ENCODE data around the gene NTRK2. TPM values are rescaled to one million over a fixed set of nuclear protein-coding genes. Genes with fewer than 3 reads are reported as not detected.
A peak's percentile ranks its signal among the peaks of the same experiment; 100 is the strongest.

The NTRK2 gene
- total and polyA plus RNA-seq, 7 donors = 0.46 to 3.0 (median 2.1) TPM

DNA sequence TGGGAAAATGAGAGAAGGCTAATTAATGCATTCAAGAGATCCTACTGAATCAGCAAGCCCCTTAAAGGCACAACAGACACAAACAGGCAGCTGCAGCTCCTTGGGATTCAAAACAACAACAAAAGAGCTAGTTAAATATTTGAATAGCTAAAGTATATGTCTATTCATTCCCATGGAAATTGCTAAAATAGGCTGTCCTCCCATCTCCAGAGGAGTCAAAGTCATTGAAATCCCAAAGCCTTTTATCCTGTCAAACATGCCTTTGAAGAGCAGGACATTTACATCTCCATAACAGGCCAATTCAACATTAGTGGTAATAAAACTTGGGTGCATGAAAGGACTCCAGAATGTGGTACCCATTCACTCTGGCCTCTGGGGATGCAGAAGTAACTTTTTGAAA is 177.4 kb downstream of the NTRK2 start:
- no peak for TF ChIP-seq POLR2A (IDR thresholded peaks at IDR 0.05)
- TF ChIP-seq EP300 (IDR thresholded peaks at IDR 0.05) = no peak
- TF ChIP-seq, protein P1, sequence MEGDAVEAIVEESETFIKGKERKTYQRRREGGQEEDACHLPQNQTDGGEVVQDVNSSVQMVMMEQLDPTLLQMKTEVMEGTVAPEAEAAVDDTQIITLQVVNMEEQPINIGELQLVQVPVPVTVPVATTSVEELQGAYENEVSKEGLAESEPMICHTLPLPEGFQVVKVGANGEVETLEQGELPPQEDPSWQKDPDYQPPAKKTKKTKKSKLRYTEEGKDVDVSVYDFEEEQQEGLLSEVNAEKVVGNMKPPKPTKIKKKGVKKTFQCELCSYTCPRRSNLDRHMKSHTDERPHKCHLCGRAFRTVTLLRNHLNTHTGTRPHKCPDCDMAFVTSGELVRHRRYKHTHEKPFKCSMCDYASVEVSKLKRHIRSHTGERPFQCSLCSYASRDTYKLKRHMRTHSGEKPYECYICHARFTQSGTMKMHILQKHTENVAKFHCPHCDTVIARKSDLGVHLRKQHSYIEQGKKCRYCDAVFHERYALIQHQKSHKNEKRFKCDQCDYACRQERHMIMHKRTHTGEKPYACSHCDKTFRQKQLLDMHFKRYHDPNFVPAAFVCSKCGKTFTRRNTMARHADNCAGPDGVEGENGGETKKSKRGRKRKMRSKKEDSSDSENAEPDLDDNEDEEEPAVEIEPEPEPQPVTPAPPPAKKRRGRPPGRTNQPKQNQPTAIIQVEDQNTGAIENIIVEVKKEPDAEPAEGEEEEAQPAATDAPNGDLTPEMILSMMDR (IDR thresholded peaks at IDR 0.05) = no peak
- TF ChIP-seq POLR2AphosphoS5 (IDR thresholded peaks at IDR 0.05) = no peak
- H3K9me3 ChIP-seq = no peaks in the 10 kb centered on the region
- DNase-seq = no peak
- no peak overlapping the region for H3K27ac ChIP-seq
- H3K4me3 ChIP-seq = no peak overlapping the region
- H3K36me3 ChIP-seq = no peaks in the 10 kb centered on the region
- peaks cover 0 to 6% (median 5%) of the 10 kb centered on the region in 4 donors for H3K4me1 ChIP-seq
- H3K27me3 ChIP-seq = no peaks in the 10 kb centered on the region
- intact Hi-C loops (cut with DNase I) = no loop called here

DNA sequence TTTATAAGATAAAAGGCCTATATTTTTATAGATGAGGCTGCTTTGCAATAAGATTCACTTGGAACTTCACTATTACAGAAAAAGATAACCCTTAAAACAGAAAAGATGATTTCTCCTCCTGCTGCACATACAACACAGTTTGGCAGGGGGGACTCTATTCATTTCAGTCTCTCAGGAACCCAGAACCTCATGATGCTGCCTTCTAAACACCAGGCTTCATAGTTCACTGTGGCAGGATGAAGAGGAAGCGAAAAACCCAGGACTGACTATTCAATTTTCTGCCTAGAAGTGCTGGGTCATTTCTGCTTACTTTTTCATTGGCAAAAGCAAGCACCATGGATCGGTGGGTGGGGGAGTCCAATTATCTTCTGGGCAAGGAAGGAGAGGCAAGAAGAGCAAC is 179.5 kb downstream of the NTRK2 start:
- no peak overlapping the region for H3K4me3 ChIP-seq
- intact Hi-C loops (cut with DNase I) = no loop called here
- H3K9me3 ChIP-seq = no peaks in the 10 kb centered on the region
- no peaks in the 10 kb centered on the region for H3K27me3 ChIP-seq
- TF ChIP-seq, protein P1 (IDR thresholded peaks at IDR 0.05) = no peak
- TF ChIP-seq POLR2AphosphoS5 (IDR thresholded peaks at IDR 0.05) (no peak), EP300 (IDR thresholded peaks at IDR 0.05) (no peak), POLR2A (IDR thresholded peaks at IDR 0.05) (no peak)
- no peaks in the 10 kb centered on the region for H3K36me3 ChIP-seq
- 90 to 92% methylated on average over 2 of the region's 2 CpGs for WGBS, 2 donors
- DNase-seq = no peak
- H3K4me1 ChIP-seq = peaks cover 0 to 23% (median 20%) of the 10 kb centered on the region in 4 donors
- no peak overlapping the region for H3K27ac ChIP-seq

DNA sequence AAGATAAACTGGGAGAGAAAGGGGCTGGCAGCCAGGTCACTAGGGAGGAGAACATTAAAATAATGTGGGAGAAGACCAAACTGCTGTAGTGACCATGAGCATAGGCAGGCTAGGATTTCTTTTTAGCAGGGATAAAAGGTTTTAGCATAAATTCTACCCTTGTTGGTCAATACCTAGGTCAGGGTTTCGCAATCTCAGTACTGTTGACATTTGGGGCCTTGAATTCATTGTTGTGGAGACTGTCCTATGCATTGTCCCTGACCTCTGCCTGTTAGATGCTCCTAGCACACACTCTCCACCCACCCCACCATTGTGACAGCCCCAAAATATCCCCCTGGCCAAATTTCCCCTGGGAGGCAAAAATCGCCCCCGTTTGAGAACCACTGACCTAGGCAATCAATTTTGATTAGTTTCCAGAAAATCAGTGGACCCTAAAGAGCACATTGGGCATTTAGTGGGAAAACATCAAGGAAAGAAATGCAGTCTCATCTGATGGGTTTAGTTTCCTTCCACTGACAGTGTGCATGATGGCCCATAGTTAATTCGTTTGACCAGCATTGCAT is 181.4 kb downstream of the NTRK2 start:
- Histone ChIP-seq H3K27me3 (no peaks in the 10 kb centered on the region), H3K27ac (no peak overlapping the region), H3K9me3 (no peaks in the 10 kb centered on the region), H3K36me3 (no peaks in the 10 kb centered on the region), H3K4me3 (no peak overlapping the region), H3K4me1 (peaks cover 0 to 23% (median 20%) of the 10 kb centered on the region in 4 donors)
- intact Hi-C loops (cut with DNase I) = no loop called here
- no peak for DNase-seq
- 90 to 95% methylated on average over 4 of the region's 4 CpGs for WGBS, 2 donors
- TF ChIP-seq, protein P1 (IDR thresholded peaks at IDR 0.05) = no peak
- TF ChIP-seq POLR2A (IDR thresholded peaks at IDR 0.05) (no peak), POLR2AphosphoS5 (IDR thresholded peaks at IDR 0.05) (no peak), EP300 (IDR thresholded peaks at IDR 0.05) (no peak)

DNA sequence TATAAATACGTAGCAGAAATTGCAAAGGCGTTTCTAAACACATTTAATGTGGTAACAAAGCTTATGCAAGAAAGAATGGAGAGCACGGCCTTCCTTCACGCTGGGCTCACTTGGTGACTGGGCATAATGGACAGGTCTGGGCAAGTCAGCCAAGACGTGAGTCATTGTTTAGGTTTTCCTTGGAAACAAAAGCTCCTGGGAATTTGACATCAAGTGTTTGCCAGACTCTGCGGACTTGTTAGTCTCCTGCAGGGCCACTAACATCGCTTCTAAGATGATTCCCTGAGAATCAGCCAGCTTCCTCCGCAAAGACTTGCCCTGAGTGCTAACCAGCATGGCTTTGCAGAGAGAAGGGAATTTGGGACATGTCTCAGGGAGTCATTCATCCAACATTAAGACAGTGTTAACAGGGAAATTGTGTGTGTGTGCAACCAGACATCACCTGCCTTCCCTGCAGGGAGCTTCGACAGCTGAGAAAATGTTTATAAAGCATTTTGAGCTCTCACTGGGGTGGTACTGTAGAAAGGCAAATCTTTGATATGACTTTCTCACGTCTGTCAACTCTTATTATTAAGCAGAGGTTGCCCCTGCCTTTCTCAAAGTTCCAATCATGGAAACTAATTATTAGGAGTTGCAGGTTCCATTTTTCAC is 182.5 kb downstream of the NTRK2 start:
- no peak for DNase-seq
- Histone ChIP-seq H3K36me3 (no peaks in the 10 kb centered on the region), H3K4me1 (peaks cover 0 to 28% (median 23%) of the 10 kb centered on the region in 4 donors), H3K27ac (peak overlapping the region in 3 of 4 donors; percentile 43 to 61 (median 44)), H3K27me3 (no peaks in the 10 kb centered on the region), H3K9me3 (no peaks in the 10 kb centered on the region), H3K4me3 (no peak overlapping the region)
- whole genome bisulfite sequencing, 2 donors = 83 to 87% methylated on average over 10 of the region's 10 CpGs
- no peak for TF ChIP-seq POLR2A (IDR thresholded peaks at IDR 0.05)
- TF ChIP-seq POLR2AphosphoS5 (IDR thresholded peaks at IDR 0.05) = peak in 3 of 4 donors; percentile 25 to 51 (median 42)
- intact Hi-C loops (cut with DNase I) = no loop called here

DNA sequence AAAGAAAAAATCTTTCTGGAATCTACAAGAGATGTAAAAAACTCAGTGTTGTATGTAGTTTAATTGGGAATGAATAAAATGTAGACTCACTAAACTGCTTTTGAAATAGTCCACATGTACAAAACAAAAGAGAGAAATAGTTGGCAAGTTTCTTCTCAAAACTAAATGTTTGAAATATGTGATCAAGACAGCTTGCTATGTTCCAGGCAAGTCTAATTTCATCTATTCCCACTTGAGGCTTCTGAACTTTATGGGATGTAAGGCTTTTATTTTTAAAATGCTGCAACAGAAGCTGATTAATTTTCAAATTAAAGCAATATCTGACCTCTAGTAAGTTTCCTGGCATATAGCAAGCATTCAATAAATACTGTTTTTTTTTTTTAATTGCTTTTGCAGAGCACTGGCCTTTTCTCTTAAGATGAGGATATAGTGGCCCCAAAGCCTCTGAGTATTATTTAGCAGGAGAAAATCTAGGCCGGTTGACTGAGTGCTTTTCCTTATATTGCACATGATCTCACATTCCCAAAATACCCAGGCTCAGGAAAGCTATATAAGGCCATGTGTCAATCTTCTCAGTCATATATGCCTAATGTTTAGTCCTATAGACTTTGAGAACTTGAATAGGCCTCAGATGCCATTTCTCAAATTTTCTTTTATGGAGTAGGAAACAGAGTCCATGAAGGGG is 183.2 kb downstream of the NTRK2 start:
- WGBS, 2 donors = 79 to 92% methylated on average over 1 of the region's 1 CpG
- Histone ChIP-seq H3K27me3 (no peaks in the 10 kb centered on the region), H3K9me3 (no peaks in the 10 kb centered on the region), H3K36me3 (no peaks in the 10 kb centered on the region), H3K27ac (peak overlapping the region in 3 of 4 donors; percentile 43 to 61 (median 44)), H3K4me1 (peaks cover 0 to 28% (median 23%) of the 10 kb centered on the region in 4 donors), H3K4me3 (no peak overlapping the region)
- intact Hi-C loops (cut with DNase I) = no loop called here
- TF ChIP-seq EP300 (IDR thresholded peaks at IDR 0.05) = no peak
- TF ChIP-seq POLR2A (IDR thresholded peaks at IDR 0.05) = no peak
- TF ChIP-seq POLR2AphosphoS5 (IDR thresholded peaks at IDR 0.05) = peak in 1 of 4 donors; percentile 35
- TF ChIP-seq, protein P1 (IDR thresholded peaks at IDR 0.05) = no peak
- DNase-seq = no peak
